HepG2 (cell line): ENCODE data around the gene SLC25A22. TPM values are rescaled to one million over a fixed set of nuclear protein-coding genes. Genes with fewer than 3 reads are reported as not detected.

ENCODE experiments used
- DRAP1 ChIP-seq: IDR thresholded peaks from 2 replicates; pipeline ENCODE4 v1.6.1; 2016; ENCODE audit warnings: missing genetic modification reagents, missing compliant biosample characterization
- MYNN ChIP-seq: sonication (generic); formaldehyde crosslinking; IDR thresholded peaks from 2 replicates; pipeline ENCODE4 v1.4.0; 2020; ENCODE audit warnings: mild to moderate bottlenecking, low read depth, missing genetic modification reagents
- REPIN1 ChIP-seq: sonication (generic); formaldehyde crosslinking; IDR thresholded peaks from 2 replicates; pipeline ENCODE4 v1.8.0; 2022; ENCODE audit warnings: missing genetic modification reagents, low read depth, mild to moderate bottlenecking, borderline replicate concordance
- SALL1 ChIP-seq: sonication (generic); formaldehyde crosslinking; IDR thresholded peaks from 2 replicates; pipeline ENCODE4 v1.8.0; 2022; ENCODE audit warnings: mild to moderate bottlenecking, missing genetic modification reagents
- STAT5B ChIP-seq: sonication (generic); formaldehyde crosslinking; IDR thresholded peaks from 2 replicates; pipeline ENCODE4 v1.4.0; 2020; ENCODE audit warnings: missing genetic modification reagents
- ZNF598 ChIP-seq: sonication (generic); formaldehyde crosslinking; IDR thresholded peaks from 2 replicates; pipeline ENCODE4 v1.5.1; 2020; ENCODE audit warnings: mild to moderate bottlenecking, missing genetic modification reagents, borderline replicate concordance
- ZNF75D ChIP-seq: sonication (generic); formaldehyde crosslinking; IDR thresholded peaks from 2 replicates; pipeline ENCODE4 v1.8.1; 2023; ENCODE audit warnings: missing genetic modification reagents, mild to moderate bottlenecking, borderline replicate concordance
- polyA plus RNA-seq, 8 experiments: library from polyadenylated mRNA; depleted of rRNA in 3 of 8; stranded (reverse) in 7 of 8; unstranded in 1 of 8; fragments of >200 nt; fragmentation: Illumina TruSeq in 4 of 8; extraction: Trizol in 4 of 8; gene quantifications; 2 replicates each; pipeline versions ENCODE4 v1.2.1 to v1.2.3, GENCODE V29; 2011 to 2016; ENCODE audit warnings: low read depth in 4 of 8, missing spikeins in 1 of 8, mixed read lengths in 1 of 8; ENCODE audit not compliant: insufficient read depth in 1 of 8
- total RNA-seq, 5 experiments: library from RNA; depleted of rRNA; stranded (reverse); fragments of >200 nt; fragmentation: Illumina TruSeq; extraction: Trizol; gene quantifications; 2 replicates each; pipeline ENCODE4 v1.2.3, GENCODE V29; 2016; ENCODE audit warnings: low read depth in 1 of 5
- TF ChIP-seq, protein P1 (sequence below): sonication (generic); formaldehyde crosslinking; IDR thresholded peaks from 2 replicates; pipeline ENCODE4 v1.4.0; 2020; ENCODE audit warnings: missing genetic modification reagents
- TF ChIP-seq, protein P2 (sequence below): sonication (generic); formaldehyde crosslinking; IDR thresholded peaks from 2 replicates; pipeline ENCODE4 v1.4.0; 2020; ENCODE audit warnings: mild to moderate bottlenecking, missing genetic modification reagents

Gene SLC25A22
- total and polyA plus RNA-seq, 2 of the 13 experiments (the other 11 are each of a cell fraction or from before 2014, with no cell fraction given), result 12.4 to 19.2 TPM

DNA sequence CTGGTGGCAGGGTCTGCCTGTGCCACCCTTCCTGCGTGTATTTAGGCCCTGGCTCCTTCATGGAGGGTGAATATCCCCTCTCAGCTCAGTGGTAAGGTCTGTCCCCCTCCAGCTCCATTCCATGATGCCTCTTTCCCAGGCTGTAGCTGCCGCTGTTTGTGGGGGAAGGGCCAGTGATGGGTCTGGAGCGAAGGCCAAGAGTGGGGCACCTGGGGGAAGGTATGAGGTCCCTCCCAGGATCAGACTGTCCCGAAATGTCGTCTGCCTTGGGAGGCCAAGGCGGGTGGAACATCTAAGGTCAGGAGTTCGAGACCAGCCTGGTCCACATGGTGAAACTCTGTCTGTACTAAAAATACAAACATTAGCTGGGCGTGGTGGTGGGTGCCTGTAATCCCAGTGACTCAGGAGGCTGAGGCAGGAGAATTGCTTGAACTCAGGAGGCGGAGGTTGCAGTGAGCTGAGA lies 35.8 kb upstream of the SLC25A22 start (continued):
- TF ChIP-seq, protein P1, sequence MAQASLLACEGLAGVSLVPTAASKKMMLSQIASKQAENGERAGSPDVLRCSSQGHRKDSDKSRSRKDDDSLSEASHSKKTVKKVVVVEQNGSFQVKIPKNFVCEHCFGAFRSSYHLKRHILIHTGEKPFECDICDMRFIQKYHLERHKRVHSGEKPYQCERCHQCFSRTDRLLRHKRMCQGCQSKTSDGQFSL (CRISPR knock-in tag), result 0 out of 2 replicates have a peak, but pooled peaks have one; percentile 48
- TF ChIP-seq MYNN (CRISPR knock-in tag) (no peak), REPIN1 (CRISPR knock-in tag) (0 out of 2 replicates have a peak, but pooled peaks have one; percentile 2), STAT5B (no peak), DRAP1 (no peak), ZNF598 (no peak), SALL1 (0 out of 2 replicates have a peak, but pooled peaks have one; percentile 12), ZNF75D (no peak)
- TF ChIP-seq, protein P2, sequence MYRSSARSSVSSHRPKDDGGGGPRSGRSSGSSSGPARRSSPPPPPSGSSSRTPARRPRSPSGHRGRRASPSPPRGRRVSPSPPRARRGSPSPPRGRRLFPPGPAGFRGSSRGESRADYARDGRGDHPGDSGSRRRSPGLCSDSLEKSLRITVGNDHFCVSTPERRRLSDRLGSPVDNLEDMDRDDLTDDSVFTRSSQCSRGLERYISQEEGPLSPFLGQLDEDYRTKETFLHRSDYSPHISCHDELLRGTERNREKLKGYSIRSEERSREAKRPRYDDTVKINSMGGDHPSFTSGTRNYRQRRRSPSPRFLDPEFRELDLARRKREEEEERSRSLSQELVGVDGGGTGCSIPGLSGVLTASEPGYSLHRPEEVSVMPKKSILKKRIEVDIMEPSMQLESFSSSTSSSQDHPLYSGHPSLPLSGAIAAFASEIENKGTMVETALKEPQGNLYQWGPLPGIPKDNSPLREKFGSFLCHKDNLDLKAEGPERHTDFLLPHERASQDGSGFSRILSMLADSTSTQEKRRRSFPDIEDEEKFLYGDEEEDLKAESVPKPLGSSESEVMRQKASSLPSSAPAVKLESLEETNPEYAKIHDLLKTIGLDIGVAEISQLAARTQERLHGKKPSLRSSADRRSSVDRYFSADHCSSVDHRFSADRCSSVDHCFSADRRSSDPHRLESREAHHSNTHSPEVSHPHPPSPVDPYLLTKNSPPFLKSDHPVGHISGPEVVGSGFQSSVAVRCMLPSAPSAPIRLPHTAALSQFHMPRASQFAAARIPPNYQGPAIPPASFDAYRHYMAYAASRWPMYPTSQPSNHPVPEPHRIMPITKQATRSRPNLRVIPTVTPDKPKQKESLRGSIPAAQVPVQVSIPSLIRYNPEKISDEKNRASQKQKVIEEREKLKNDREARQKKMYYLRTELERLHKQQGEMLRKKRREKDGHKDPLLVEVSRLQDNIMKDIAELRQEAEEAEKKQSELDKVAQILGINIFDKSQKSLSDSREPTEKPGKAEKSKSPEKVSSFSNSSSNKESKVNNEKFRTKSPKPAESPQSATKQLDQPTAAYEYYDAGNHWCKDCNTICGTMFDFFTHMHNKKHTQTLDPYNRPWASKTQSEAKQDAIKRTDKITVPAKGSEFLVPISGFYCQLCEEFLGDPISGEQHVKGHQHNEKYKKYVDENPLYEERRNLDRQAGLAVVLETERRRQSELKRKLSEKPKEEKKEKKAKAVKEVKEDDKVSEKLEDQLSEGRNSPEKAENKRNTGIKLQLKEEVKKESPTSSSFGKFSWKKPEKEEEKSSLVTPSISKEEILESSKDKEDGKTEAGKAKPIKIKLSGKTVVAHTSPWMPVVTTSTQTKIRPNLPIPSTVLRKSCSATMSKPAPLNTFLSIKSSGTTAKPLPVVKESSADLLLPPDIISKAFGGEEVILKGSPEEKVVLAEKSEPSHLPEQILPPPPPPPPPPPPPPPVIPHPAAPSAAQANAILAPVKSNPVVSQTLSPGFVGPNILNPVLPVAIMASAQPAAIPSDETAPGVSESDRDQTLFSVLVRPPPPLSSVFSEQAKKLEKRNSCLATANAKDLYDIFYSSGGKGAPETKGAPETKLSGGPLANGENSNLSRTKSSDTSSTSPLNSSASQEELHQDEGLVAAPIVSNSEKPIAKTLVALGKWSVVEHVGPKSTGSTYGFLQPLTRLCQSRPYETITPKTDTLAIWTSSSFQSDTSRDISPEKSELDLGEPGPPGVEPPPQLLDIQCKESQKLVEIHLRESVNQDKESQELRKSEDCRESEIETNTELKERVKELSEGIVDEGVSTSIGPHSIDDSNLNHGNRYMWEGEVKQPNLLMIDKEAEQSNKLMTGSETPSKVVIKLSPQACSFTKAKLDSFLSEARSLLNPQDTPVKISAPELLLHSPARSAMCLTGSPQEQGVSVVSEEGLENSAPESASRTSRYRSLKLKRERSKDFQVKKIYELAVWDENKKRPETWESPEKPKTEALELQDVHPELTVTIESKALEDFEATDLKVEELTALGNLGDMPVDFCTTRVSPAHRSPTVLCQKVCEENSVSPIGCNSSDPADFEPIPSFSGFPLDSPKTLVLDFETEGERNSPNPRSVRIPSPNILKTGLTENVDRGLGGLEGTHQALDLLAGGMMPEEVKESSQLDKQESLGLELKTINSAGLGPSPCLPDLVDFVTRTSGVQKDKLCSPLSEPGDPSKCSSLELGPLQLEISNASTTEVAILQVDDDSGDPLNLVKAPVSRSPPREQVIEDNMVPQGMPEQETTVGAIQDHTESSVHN (CRISPR knock-in tag), result no peak
